ENCODE data around the gene DIDO1.
"Not testable (repeated sequence)": the region's sequence is repeated elsewhere in the genome, so short reads cannot be mapped to it uniquely, and the experiment has no call there.

The DIDO1 gene

GRCh38 chr20:62875419-62876361 is 50.6 kb downstream of the DIDO1 start:
- DNase-seq: no peak

- no peak for DNase-seq
Observed at GRCh38 chr20:62874964-62875344, 51.4 kb downstream of the DIDO1 start.

GRCh38 chr20:62873681-62874031 is 52.6 kb downstream of the DIDO1 start:
- DNase-seq: peak; percentile 22

GRCh38 chr20:62873280-62873679 is 53.0 kb downstream of the DIDO1 start:
- DNase-seq: no peak

DNA sequence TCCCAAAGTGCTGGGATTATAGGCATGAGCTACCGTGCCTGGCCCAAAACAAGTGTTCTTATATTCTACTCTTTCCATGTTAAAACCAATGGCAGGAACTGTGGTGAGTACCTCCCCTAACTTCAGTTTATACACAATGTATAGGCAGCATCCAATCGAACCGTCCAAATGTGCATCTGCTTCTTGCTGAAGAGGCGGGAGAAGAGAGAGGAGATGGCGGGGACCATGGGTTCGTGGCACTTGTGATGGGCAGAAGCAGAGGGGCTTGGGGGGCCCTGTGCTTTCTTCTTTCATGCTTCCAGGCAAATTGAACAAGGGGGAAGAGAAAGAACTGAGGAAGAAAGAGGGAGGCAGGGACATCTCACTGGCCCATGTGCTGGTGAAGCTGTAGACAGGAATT is 53.4 kb downstream of the DIDO1 start:
- DNase-seq: no peak

- no peak for DNase-seq
Observed at GRCh38 chr20:62872184-62872847, 54.0 kb downstream of the DIDO1 start.

- no peak for DNase-seq
Observed at GRCh38 chr20:62864207-62864606, 62.1 kb downstream of the DIDO1 start.

DNA sequence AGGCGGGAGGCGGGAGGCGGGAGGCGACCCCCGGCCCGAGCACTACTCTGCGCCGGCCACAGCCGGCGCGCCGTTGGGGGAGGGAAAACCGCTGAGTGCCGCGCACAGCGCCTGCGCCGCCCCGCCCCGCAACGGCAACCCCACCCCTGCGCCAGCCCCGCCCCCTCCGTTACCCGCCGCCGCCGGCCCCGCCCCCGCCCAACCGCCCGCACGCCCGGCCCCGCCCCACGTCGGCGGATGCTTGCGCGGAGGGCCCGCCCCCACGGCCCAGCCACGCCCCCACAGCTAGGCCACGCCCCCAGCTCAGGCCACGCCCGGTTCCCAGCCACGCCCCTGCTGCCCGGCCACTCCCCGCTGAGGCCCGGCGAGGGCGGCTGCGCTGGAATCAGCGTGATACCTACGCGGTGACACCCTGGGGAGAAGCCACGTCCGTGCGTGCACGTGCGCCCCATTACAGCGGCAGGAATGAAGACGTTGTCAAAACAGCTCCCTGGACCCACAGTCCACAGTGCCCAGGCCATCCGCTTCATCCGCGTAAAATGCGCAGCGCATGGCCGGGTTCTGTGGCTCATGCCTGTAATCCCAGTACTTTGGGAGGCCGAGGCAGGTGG is 64.5 kb downstream of the DIDO1 start, which contains the start of gene TCFL5:
Gene TCFL5, minus strand, starts transcription at position 97 of the 611 bp plus-strand sequence. CDS start 152 bp downstream, outside the sequence.
- peak; percentile 93 for DNase-seq

- DNase-seq: peak; percentile 33
Observed at GRCh38 chr20:62860924-62861691, 65.2 kb downstream of the DIDO1 start.

- no peak for DNase-seq
Observed at GRCh38 chr20:62860391-62860923, 65.8 kb downstream of the DIDO1 start.

GRCh38 chr20:62859721-62860120 is 66.6 kb downstream of the DIDO1 start:
- no peak for DNase-seq

DNA sequence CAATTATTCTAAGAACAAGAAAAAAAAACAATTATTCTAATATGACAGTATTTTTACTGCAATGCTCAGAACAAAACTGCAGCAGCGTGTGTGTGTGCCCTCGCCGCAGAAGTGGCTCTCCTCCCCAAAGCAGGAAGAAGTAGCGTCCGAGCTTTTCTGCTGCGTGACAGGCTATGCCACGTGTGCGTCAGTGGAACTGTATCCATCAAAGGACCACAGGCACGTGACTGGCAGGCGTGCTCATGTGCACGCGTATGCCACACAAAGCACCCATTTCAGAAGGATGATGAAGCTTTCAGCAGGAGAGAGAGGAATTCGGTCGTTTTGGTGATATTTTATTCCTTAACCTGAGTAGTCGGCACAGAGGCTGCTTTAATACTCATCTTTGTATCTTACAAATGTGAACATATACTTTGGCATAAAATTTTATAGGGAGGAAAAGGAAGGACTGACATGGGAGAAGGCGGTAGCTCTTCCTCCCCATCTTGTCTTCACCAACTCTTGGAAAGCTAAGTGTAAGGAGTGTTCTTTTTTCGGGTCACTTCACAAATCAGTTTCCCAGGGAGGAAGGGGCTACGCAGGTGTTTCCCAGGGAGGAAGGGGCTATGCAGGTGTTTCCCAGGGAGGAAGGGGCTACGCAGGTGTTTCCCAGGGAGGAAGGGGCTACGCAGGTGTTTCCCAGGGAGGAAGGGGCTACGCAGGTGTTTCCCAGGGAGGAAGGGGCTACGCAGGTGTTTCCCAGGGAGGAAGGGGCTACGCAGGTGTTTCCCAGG is 68.1 kb downstream of the DIDO1 start:
- DNase-seq: no peak

- no peak for DNase-seq
Observed at GRCh38 chr20:62856931-62857619, 69.2 kb downstream of the DIDO1 start.

- no peak for DNase-seq
Observed at GRCh38 chr20:62855120-62855519, 71.2 kb downstream of the DIDO1 start.

- no peak for DNase-seq
Observed at GRCh38 chr20:62854121-62854520, 72.2 kb downstream of the DIDO1 start.

GRCh38 chr20:62853304-62853703 is 73.0 kb downstream of the DIDO1 start:
- not testable (repeated sequence) for DNase-seq

- DNase-seq: no peak
Observed at GRCh38 chr20:62852841-62853240, 73.5 kb downstream of the DIDO1 start.

DNA sequence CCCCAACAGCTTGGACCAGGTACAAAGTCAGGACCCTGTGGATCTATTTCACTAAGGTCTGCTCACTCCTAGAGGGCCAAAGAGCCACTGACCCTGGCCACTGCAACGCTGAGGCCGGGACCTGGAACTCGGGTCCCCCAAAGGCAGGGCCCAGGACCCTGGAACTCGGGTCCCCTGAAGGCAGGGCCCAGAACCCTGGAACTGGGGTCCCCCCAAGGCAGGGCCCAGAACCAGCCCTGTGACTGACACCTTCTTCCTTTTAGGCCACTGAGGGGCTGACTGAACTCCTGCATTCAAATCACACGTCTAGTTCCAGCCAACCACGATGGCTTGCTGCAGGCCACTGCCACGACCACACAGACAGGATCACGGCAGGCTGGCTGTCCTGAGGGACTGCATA is 74.1 kb downstream of the DIDO1 start:
- no peak for DNase-seq

DNA sequence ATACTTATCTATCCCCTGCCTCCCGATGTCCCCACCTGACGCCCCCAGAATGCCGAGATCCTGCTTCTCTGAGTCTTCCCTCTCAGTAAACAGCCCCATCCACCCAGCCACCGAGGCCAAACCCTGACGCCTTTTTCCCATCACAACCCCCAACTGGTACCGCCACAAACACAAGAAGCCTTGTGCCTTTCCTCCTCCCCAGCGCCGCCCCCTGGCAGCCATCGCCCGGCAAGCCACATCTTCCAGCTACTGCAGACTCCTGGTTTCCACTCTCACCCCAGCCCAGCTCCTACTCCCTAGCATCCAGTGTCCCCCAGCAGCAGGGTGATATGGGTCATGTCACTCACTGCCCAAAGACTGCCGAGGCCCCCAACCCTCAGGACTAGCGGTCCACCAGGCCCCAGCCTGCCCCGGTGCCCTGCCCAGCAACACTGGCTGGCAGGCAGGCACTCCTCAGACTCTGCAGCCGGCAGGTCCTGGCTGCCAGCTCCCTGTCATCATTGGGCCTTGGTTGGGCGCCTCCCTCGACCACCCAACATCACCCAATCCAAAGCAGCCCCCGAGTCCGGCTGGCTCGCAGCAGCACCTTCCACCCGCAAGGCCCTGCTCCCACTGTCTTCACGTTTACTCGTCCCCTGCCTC is 75.9 kb downstream of the DIDO1 start:
- DNase-seq: no peak

DNA sequence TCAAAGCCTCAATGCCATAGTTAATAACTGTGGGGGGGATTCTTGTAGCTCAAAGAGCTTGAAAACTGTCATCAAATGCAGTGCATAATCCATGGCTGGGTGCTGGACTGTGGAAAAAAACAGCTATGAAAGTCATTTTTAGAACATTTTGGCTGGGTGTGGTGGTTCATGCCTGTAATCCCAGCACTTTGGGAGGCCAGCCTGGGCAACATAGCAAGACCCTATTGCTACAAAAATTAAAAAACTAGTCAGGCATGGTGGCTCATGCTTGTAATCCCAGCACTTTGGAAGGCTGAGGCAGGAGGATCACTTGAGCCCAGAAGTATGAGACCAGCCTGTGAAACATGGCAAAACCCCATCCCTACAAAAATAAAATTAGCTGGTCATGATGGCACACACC is 76.9 kb downstream of the DIDO1 start:
- DNase-seq: no peak

DNA sequence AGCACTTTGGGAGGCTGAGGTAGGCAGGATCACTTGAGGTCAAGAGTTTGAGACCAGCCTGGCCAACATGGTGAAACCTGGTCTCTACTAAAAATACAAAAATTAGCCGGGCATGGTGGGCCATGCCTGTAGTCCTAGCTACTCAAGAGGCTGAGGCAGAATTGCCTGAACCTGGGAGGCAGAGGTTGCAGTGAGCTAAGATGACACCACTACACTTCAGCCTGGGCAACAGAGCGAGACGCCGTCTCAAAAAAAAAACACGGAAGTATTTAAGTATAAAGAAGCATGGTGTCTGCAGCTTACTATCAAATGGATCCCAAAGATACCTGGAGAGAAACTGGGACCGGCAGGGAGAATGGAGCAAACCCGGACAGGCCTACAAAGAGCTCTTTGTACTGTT is 77.4 kb downstream of the DIDO1 start:
- DNase-seq: not testable (repeated sequence)

Data from stimulated activated CD4-positive, alpha-beta T cell treated with anti-CD3 and anti-CD28 coated beads, Interleukin-4, amount 100 ng/mL, for 24 hours (primary cell).